DMS114 treated with DMSO at 0.1 percent for 48 hours (cell line): ENCODE results near the gene SCEL.

Experiments used
- DNase-seq: peaks from one replicate; lab custom pipeline; 2025; ENCODE audit not compliant: unreplicated experiment; lab: John Stamatoyannopoulos, UW

SCEL gene

DNA sequence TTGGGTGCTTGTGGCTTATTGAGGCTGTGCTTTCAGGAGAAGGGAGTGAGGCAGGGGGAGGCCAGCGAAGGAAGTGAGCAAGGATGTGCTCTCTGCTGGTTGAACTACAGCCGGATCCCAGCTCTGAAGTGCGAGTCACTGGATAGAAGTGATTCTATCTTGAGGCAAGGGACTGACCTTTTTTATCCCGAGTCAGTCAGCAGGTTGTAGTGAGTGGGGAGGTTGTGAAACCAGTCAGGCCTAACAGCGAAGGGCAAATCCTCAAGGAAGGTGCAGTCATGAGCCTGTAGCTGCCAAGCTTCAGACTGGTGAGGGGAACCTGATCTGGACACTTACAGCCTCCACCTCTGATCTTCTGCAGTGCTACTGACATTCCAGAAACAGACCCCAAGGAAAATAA, 18.6 kb downstream of the SCEL start:
- no peak for DNase-seq

DNA sequence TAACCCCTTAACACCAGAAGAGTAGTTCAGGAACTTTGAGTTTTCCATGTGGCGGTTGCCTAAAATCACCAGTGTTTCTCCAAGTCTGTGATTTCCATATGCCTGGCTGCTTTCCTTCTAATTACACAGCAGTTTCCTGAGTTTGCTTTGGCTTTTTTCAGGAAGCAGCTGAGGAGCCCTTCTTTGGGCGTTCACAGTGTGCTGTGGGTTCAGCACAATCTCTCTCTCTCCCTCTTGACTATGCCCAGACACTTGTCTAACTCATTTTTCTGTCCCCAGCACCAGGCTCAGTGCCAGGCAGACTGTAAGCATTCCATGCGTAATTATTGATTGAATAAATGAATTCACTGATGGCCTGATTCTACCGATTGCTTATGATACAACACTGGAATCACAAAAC, 19.7 kb downstream of the SCEL start:
- no peak for DNase-seq

DNA sequence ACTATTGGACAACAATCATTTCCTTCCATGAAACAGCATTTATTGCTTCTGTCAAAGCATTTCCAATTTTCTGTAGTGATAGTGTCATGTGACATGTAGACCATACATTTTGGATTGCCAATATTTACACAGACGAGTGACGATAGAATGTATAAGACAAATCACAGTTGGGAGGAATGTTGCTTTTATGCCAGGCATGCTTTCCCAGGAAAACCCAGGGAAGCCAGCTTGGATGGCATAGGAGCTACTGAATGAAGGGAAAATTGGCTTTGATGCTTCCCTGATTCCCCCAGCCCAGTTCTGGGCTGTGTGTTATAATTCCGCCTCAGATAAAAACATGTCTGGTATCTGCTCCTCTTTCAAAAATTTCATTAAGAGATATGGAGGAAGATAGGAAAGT, 22.5 kb downstream of the SCEL start:
- no peak for DNase-seq

DNA sequence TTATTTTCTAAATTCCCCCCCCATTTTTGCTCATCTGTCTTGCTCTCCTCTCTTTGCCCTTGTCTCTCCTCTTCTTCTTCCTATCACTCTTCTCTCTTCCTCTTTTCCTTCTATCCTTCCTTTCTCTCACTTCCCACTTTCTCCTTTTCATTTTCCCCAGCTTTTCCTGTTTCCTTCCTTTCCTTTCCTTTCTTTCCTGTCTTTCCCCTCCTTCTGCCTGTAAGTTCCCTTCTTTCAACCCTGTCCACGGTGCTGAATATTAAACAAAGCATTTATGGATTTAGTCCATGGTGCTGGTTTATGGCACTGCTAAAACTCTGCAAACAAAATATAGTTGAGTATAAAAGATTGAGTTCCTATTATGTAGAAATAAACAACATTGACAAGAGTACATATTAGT, 27.6 kb downstream of the SCEL start:
- DNase-seq: no peak

GRCh38 chr13:77565635-77566034, 30.1 kb downstream of the SCEL start:
- peak; percentile 7 for DNase-seq

DNA sequence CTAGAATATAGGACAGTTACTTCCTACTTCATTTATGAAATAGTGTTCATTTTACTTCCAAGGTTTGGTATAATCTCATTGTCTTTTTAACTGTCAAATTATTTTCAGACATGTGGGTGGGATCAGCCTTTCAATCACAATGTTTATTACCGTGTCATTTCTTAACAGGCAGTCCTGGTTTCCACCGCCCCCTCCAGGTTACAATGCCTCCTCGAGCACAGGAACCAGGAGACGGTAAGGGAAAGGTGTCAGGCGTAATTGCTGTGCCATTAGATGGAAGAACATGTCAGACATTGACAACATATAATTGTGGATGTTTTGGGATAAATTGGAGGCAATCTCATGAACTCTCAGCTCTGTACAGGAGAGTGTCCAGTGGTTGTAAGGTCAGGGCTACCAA, 36.5 kb downstream of the SCEL start:
- no peak for DNase-seq

GRCh38 chr13:77574096-77574495, 38.6 kb downstream of the SCEL start:
- no peak for DNase-seq

DNA sequence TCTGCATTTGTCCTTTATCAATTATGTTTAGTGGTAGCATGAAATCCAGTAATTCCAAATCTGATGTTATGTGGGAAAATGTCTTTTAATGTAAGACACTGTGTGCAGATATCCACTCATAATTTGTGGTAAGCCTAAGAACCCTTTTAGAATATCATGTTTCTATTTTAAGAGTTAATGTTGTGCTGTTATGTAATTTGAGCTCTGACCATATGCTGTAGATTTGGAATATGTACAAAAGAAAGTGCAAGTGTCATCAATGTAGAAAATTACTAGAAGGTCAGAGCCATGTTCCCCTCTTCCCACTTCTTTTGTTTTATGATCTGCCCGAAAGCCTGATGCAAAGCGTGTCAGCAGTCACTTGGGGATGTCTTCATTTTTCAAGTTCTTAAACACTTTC, 44.5 kb downstream of the SCEL start:
- no peak for DNase-seq

GRCh38 chr13:77580748-77581147, 45.2 kb downstream of the SCEL start:
- DNase-seq: no peak

- DNase-seq: no peak
These were observed 48.1 kb downstream of the SCEL start for GRCh38 chr13:77583581-77583980.

GRCh38 chr13:77584106-77584505, 48.6 kb downstream of the SCEL start:
- DNase-seq: no peak

DNA sequence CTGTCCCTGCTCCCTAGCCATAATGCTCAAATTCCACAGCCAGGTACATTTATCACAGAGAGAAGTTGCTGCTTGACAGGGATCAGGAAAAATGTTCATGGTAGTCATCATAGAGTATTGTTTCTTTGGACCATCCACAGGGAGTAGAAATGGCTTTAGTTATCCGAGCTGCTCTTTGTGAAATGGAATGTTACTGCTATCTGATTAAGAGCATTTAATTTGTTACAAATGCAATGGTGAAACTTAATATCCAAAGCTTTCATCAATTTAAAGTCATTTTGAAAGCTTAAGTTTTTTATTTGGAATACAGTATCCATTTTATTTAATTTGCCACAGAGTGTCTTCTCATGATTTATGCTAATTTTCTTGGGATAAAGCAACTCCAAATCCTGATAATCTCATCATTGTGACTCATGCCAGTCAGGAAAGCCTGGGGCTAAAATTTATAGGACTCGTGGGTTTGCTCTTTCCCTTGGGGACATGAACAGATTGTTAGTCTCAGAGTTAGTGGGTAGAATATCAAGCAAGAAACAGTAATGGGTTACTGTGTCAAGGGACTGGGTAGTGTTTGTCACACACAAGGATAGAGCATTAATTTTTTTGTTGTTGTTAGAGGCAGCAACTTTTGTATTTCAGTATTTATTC, 59.8 kb downstream of the SCEL start:
- no peak for DNase-seq

DNA sequence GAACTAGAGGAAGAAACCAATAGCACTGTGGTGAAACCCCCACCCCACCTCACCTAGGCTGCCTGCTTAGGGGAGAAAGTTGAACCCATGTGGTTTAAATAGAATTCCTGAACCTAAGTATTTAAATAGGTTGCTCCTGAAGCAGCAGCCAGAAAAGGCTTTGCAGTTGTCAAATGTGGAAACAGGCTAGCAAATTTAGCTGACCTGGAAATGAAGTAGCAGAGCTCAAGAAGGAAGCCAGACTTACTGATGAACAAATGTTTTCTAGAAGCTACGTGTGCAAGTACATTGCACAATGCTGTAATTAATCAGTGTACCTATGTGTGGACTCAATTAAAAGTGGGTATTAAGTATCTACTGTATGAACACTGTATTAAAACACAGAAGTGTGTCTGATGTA, 61.3 kb downstream of the SCEL start:
- no peak for DNase-seq

DNA sequence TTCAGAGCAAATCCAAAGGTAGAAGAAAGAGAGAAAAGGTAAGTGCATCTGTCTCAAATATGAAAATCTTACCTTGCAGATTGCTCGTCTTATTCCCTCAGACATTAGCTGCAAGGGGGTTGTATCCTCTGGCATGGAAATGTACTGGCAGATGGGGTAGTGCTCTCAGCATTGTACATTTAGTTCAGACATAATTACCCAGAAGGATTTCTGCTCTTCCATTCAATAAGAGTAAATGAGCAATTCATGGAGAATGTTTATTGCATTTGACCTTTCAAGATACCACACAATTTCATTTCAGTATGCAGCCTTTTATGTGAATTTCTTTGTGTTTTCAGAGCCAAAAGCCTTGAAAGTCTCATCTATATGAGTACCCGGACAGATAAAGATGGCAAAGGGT, 63.8 kb downstream of the SCEL start:
- no peak for DNase-seq

DNA sequence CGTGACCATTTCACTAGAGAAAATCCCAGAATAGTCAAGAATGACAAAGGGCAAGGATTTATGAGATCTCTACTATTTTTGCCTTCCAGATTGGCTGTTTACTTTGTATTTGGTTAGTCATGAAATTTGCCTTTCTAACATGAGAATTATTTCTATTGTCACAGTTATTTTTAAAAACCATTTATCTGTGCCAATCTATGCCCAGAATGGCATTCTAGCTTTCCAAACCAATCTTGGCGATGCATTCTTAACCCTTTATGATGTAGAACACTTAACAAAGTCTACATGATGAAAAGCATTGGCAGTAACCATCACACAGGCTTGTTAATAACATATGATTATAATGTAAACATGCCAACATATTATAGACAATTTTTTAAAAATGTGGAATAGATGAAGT, 65.2 kb downstream of the SCEL start:
- DNase-seq: no peak

- no peak for DNase-seq
These were observed 75.6 kb downstream of the SCEL start for GRCh38 chr13:77611068-77611467.

DNA sequence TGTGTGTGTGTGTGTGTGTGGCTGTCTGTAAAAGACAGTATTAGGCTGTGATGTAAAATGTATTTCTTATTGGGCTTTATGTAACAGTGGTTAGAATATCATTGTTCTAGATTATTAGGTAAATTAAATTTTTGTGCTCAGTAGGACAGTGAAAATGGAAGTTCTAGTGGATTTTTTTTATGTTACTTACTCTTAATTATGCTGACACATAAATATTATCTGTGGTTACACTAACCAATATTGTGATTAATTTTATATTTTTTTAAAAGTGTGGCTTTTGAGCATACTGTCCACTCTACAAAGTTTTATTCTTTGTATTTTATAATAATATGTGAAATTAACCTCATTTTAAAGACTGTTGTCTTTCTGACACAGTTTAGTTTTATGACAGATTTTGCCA, 80.5 kb downstream of the SCEL start:
- no peak for DNase-seq

DNA sequence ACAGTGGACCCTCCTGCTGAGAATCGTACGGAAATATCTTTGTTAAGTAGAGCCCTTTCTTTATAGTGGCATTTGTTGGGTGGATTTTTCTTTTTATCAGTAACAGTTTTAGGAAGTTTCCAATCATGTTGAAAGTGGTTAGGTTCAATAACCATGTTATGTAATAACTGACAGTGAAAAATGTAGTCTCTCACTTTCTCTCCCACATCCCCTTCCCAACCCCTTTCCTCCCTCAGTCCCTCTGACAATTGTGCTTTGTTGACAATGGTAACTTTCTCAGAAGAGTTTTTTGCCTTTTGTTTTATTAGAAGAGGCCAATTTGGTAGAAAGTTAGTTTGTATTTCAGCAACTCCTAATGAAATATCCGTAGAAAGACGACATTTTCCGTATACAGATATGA, 84.1 kb downstream of the SCEL start:
- no peak for DNase-seq

DNA sequence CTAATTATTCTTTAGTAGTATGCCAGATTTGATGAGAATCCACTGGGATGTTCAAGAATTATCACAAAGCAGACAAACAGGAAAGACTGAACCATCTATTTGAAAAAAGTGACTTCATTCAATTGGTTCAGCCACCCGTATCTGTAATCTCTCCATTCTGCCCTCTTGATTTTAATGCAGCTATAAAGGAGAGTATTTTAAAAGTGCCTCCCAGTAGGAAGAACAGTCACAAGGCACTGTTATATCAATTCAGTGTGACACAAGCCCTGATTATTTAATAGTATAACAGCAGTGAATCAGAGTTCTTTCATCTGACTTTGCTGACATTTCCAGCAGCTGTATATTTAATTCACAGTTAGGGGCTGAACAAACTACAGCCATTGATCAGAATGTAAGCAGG, 84.6 kb downstream of the SCEL start:
- DNase-seq: no peak

DNA sequence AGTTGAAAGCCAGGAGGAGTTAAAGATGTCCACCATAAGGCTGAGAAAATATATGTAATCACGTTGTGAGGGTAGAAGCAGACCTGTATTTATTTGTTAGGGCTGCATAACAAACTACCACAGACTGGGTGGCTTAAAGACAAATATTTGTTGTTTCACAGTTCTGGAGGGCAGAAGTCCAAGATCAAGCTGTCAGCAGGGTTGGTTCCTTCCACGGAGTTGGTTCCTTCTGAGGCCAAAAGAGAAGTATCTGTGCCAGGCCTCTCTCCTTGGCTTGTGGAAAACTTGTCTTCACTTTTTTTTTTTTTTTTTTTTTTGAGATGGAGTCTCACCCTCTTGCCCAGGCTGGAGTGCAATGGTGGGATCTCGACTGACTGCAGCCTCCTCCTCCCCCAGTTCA, 88.3 kb downstream of the SCEL start:
- no peak for DNase-seq

DNA sequence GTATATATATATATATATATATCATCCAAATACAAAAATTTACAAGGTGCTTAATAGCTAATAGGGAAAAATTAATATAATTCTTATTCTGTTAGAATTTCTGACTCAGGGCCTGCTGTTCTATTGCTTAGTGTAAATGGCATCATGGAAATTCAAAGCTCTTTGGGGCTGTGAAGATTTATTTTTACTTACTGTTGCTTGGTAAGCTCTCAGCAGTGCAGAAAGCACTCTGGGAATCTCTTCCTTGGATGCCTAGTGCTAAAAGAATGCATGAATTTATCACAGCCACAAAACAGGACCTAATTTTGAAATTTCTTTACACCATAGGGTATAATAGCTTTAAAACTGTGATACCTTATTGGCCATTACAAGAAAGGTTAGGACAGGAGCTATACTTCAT, 92.7 kb downstream of the SCEL start:
- DNase-seq: no peak

DNA sequence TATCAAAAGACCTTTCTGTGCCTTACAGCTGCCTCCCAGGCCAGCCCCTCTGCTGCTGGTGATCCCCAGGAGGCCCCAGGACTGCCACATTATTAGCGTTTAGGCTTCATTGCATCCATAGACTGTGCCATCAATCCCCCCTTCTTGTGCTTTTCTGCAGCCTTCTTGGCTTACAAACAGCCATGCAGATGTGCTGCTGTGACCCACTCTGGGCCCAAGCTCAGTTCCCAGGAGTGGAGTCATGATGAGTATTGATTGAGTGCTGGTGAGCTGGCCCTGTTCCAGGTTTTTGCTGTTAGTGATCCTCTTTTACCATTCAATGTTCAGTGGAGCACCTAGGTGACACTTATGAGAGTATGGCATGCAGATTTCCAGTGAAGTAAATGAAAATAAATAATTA, 102.1 kb downstream of the SCEL start:
- DNase-seq: no peak

DNA sequence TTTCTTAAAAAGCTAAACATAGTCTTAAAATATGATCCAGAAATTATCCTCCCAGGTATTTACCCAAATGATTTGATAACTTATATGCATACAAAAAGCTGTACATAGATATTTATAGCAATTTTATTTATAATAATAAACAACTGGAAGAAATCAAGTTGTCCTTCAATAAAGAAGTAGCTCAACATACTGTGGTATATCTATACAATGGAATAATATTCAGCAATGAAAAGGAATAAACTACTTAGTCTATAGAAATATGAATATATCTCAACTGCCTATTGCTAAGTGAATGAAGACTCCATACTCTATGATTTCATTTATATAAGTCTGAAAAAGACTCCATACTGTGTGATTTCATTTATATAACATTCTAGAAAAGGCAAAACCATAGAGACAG, 114.9 kb downstream of the SCEL start:
- DNase-seq: no peak

DNA sequence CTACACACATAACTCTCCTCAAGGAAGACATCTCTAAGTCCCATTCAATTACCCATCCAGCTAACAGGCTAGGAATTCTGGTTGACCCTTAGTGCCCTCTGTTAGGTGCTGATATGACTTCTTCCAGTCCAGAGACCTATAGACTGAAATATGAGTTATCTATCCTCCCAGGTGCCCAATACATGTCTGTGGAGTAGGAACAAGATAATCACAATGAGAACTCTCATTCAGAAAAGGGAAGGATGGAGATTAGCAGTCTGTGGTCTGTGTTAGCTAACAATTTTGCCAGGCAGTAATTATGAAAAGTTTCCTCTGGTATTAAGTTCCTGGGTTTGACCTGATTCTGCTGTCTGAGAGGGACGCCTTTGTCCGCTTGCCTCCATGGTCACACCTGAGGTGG, 117.8 kb downstream of the SCEL start:
- no peak for DNase-seq
